SU-DHL-6 (cell line): ENCODE measurements around the gene AQR.

Source experiments
- EZH2phosphoT487 ChIP-seq: fragments of 200-600 bp; sonication (generic), shearing (Covaris generic); conservative IDR thresholded peaks from 2 replicates; pipeline ENCODE4 v1.6.1; 2018; ENCODE audit warnings: mild to moderate bottlenecking, antibody characterized with exemption, low read length, moderate library complexity, mixed read lengths
- TF ChIP-seq, protein P1 (sequence below): fragments of 200-600 bp; sonication (generic); IDR thresholded peaks from one replicate; pipeline ENCODE4 v1.5.1; 2017; ENCODE audit warnings: antibody characterized with exemption, mild to moderate bottlenecking, low read length, moderate library complexity; ENCODE audit not compliant: insufficient read depth, poor library complexity, severe bottlenecking

DNA sequence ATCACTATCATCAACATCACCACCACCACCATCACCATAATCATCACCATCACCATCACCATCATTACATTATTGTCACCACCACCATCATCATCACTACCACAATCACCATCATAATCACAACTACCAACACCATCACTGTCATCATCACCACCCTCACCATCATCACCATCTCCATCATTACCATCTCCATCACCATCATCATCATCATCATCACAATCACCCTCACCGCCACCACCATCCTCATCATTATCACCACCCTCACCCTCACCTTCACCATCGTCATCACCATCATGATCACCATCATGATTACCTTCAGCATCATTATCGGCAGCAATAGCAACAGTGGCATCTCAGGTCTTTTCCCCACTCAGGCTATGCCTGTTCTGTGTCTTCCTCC is 131.3 kb downstream of the AQR start:
- TF ChIP-seq, protein P1, sequence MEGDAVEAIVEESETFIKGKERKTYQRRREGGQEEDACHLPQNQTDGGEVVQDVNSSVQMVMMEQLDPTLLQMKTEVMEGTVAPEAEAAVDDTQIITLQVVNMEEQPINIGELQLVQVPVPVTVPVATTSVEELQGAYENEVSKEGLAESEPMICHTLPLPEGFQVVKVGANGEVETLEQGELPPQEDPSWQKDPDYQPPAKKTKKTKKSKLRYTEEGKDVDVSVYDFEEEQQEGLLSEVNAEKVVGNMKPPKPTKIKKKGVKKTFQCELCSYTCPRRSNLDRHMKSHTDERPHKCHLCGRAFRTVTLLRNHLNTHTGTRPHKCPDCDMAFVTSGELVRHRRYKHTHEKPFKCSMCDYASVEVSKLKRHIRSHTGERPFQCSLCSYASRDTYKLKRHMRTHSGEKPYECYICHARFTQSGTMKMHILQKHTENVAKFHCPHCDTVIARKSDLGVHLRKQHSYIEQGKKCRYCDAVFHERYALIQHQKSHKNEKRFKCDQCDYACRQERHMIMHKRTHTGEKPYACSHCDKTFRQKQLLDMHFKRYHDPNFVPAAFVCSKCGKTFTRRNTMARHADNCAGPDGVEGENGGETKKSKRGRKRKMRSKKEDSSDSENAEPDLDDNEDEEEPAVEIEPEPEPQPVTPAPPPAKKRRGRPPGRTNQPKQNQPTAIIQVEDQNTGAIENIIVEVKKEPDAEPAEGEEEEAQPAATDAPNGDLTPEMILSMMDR: no peak
- no peak for TF ChIP-seq EZH2phosphoT487
